Middle frontal gyrus (tissue), 1 donor: Measurements from ENCODE around the gene S100A7.
"Not testable (repeated sequence)": the region's sequence is repeated elsewhere in the genome, so short reads cannot be mapped to it uniquely, and the experiment has no call there.

ENCODE experiments used
- DNase-seq: peaks from one replicate; pipeline ENCODE4 v3.0.0-alpha.2; 2015; ENCODE audit warnings: low spot score; ENCODE audit errors: extremely low spot score

The S100A7 gene

GRCh38 chr1:153431002-153431401 lies 29.4 kb downstream of the S100A7 start:
- no peak for DNase-seq

GRCh38 chr1:153430561-153430960 lies 29.9 kb downstream of the S100A7 start:
- DNase-seq, result no peak

GRCh38 chr1:153430166-153430553 lies 30.3 kb downstream of the S100A7 start:
- no peak for DNase-seq

GRCh38 chr1:153429266-153430165 lies 30.9 kb downstream of the S100A7 start:
- no peak for DNase-seq

- no peak for DNase-seq
These were observed 31.7 kb downstream of the S100A7 start for GRCh38 chr1:153428791-153429190.

GRCh38 chr1:153428073-153428638 lies 32.3 kb downstream of the S100A7 start:
- no peak for DNase-seq

- no peak for DNase-seq
These were observed 33.6 kb downstream of the S100A7 start for GRCh38 chr1:153426809-153427208.

- DNase-seq, result no peak
These were observed 37.9 kb downstream of the S100A7 start for GRCh38 chr1:153422450-153423068.

- no peak for DNase-seq
These were observed 40.1 kb downstream of the S100A7 start for GRCh38 chr1:153420306-153420705.

- not testable (repeated sequence) for DNase-seq
These were observed 41.0 kb downstream of the S100A7 start for GRCh38 chr1:153419436-153419793.

GRCh38 chr1:153418758-153419435 lies 41.6 kb downstream of the S100A7 start:
- DNase-seq, result not testable (repeated sequence)

- no peak for DNase-seq
These were observed 43.1 kb downstream of the S100A7 start for GRCh38 chr1:153417136-153417888.

- DNase-seq, result no peak
These were observed 44.4 kb downstream of the S100A7 start, which contains the start of gene S100A7A for GRCh38 chr1:153415850-153416570. TSS of gene S100A7A (plus strand) at chr1:153416520. CDS start at chr1:153418083, 1,563 bp downstream.

GRCh38 chr1:153413961-153414360 lies 46.5 kb downstream of the S100A7 start:
- DNase-seq, result not testable (repeated sequence)
